Endothelial cell of umbilical vein (primary cell): ENCODE data around the gene ZBTB32. TPM values are rescaled to one million over a fixed set of nuclear protein-coding genes. Genes with fewer than 3 reads are reported as not detected.

Source experiments
- BruUV-seq: library from RNA; stranded (reverse); fragments of 400-500 nt; replicated peaks from 2 replicates; lab custom pipeline; 2021; lab: Mats Ljungman, UMichigan
- CTCF ChIA-PET: fragments of 300-600, 350-600 bp; sonication (Branson Sonifier 250); formaldehyde crosslinking; loops from one replicate; lab custom pipeline; 2021; ENCODE audit warnings: antibody characterized with exemption, inconsistent platforms; lab: Charles Lee
- POLR2A ChIA-PET: fragments of 300-600, 350-600 bp; sonication (Branson Sonifier 250); formaldehyde crosslinking; loops from one replicate; lab custom pipeline; 2021; ENCODE audit warnings: antibody characterized with exemption, inconsistent platforms; lab: Charles Lee
- DNase-seq: peaks from one replicate; pipeline ENCODE4 v3.0.0-alpha.2; 2011; ENCODE audit warnings: low read depth, low spot score
- FAIRE-seq: peaks from 2 replicates; lab custom pipeline; 2011; peaks lifted over from hg19 to GRCh38; lab: Jason Lieb, UNC
- H2AFZ ChIP-seq: 2 replicates; pipeline ENCODE4 v1.6.0; 2012; ENCODE audit warnings: low read depth, low read length, control low read depth, inconsistent platforms
- H3K27ac ChIP-seq: 2 replicates; pipeline ENCODE4 v1.5.1; 2011; ENCODE audit warnings: low read depth, mild to moderate bottlenecking, control low read depth, low read length, moderate library complexity; ENCODE audit not compliant: insufficient read depth
- H3K27me3 ChIP-seq, 2 experiments: 2 replicates each; pipeline versions ENCODE4 v1.6.0 to v1.6.1; 2011; ENCODE audit warnings: low read length in 2 of 2, mixed read lengths in 1 of 2; ENCODE audit not compliant: control insufficient read depth in 2 of 2, insufficient read depth in 2 of 2
- H3K36me3 ChIP-seq, 2 experiments: 2 replicates in 1 of 2; 3 replicates in 1 of 2; pipeline ENCODE4 v1.5.1; 2011; ENCODE audit warnings: low read length in 2 of 2, mild to moderate bottlenecking in 1 of 2, moderate library complexity in 1 of 2; ENCODE audit not compliant: control insufficient read depth in 2 of 2, insufficient read depth in 2 of 2; ENCODE audit errors: extremely low read depth in 1 of 2
- H3K4me1 ChIP-seq: 3 replicates; pipeline ENCODE4 v1.5.1; 2011; ENCODE audit warnings: mild to moderate bottlenecking, low read length; ENCODE audit not compliant: control insufficient read depth, insufficient read depth; ENCODE audit errors: extremely low read depth
- H3K4me2 ChIP-seq: 2 replicates; pipeline ENCODE4 v1.6.1; 2011; ENCODE audit warnings: low read length, control low read depth, mixed read lengths; ENCODE audit not compliant: insufficient read depth
- H3K4me3 ChIP-seq, 3 experiments: fragments of 200-600 bp in 1 of 3; sonication (generic), shearing (Covaris generic) in 1 of 3; replicated peaks in 1 of 3; 2 replicates each; pipeline ENCODE4 v1.5.1; 2011 to 2016; ENCODE audit warnings: control low read depth in 3 of 3, low read length in 3 of 3, mild to moderate bottlenecking in 2 of 3, inconsistent platforms in 1 of 3, low read depth in 1 of 3, moderate library complexity in 1 of 3; ENCODE audit not compliant: insufficient read depth in 1 of 3
- H3K79me2 ChIP-seq: 2 replicates; pipeline ENCODE4 v1.6.0; 2012; ENCODE audit warnings: low read length, inconsistent platforms; ENCODE audit not compliant: control insufficient read depth, insufficient read depth
- H3K9ac ChIP-seq: replicated peaks from 2 replicates; pipeline ENCODE3; 2011; ENCODE audit warnings: low read length, control low read depth; ENCODE audit not compliant: insufficient read depth; ENCODE audit errors: extremely low read depth
- H3K9me1 ChIP-seq: replicated peaks from 3 replicates; pipeline ENCODE4 v1.6.0; 2011; ENCODE audit warnings: mild to moderate bottlenecking, low read length; ENCODE audit not compliant: control insufficient read depth, insufficient read depth; ENCODE audit errors: extremely low read depth
- H3K9me3 ChIP-seq: replicated peaks from 2 replicates; pipeline ENCODE4 v1.5.1; 2012; ENCODE audit warnings: low read length, inconsistent platforms; ENCODE audit not compliant: control insufficient read depth, insufficient read depth
- H4K20me1 ChIP-seq: replicated peaks from 2 replicates; pipeline ENCODE3; 2011; ENCODE audit warnings: mild to moderate bottlenecking, low read length; ENCODE audit not compliant: control insufficient read depth, insufficient read depth; ENCODE audit errors: extremely low read depth
- FOS ChIP-seq: IDR thresholded peaks from 2 replicates; pipeline ENCODE4 v1.6.1; 2011; ENCODE audit warnings: mild to moderate bottlenecking, low read length, moderate library complexity, borderline replicate concordance; ENCODE audit not compliant: insufficient read depth
- JUN ChIP-seq: IDR thresholded peaks from 2 replicates; pipeline ENCODE4 v1.6.1; 2011; ENCODE audit warnings: borderline replicate concordance, low read depth; ENCODE audit not compliant: insufficient read length, insufficient read depth
- MYC ChIP-seq: IDR thresholded peaks from one replicate; pipeline ENCODE4 v1.6.1; 2011; ENCODE audit warnings: mild to moderate bottlenecking, low read depth, low read length
- POLR2A ChIP-seq: IDR thresholded peaks from 2 replicates; pipeline ENCODE4 v1.6.1; 2012; ENCODE audit warnings: low read depth, mild to moderate bottlenecking, control low read depth, low read length
- POLR2AphosphoS5 ChIP-seq: IDR thresholded peaks from 2 replicates; pipeline ENCODE4 v1.6.1; 2012; ENCODE audit warnings: low read depth, mild to moderate bottlenecking, control low read depth, low read length, moderate library complexity; ENCODE audit not compliant: insufficient read depth
- dilution Hi-C: fragments of 300-500 bp; cut with MboI; formaldehyde crosslinking; loops from one replicate; pipeline ENCODE4 v1.15.0; 2019; ENCODE audit warnings: low sequenced_read_pairs; ENCODE audit not compliant: extremely low pct_ligation_motif_present
- intact Hi-C: fragments of 100-400 bp; cut with micrococcal nuclease; formaldehyde crosslinking; loops from one replicate; pipeline ENCODE4 v1.10.0; 2022
- polyA plus RNA-seq, 4 experiments: library from polyadenylated mRNA; depleted of rRNA in 3 of 4; stranded (reverse) in 3 of 4; unstranded in 1 of 4; fragments of >200 nt; gene quantifications; 2 replicates each; pipeline versions ENCODE4 v1.2.1 to v1.2.3, GENCODE V29; 2011 to 2012; ENCODE audit warnings: missing spikeins in 1 of 4
- total RNA-seq: library from RNA; stranded (reverse); gene quantifications from 2 replicates; pipeline ENCODE4 v1.2.3, GENCODE V29; 2021

Gene ZBTB32
- total and polyA plus RNA-seq, 2 donors (not counting 3 experiments of a cell fraction or from before 2014, with no cell fraction given), result not detected

DNA sequence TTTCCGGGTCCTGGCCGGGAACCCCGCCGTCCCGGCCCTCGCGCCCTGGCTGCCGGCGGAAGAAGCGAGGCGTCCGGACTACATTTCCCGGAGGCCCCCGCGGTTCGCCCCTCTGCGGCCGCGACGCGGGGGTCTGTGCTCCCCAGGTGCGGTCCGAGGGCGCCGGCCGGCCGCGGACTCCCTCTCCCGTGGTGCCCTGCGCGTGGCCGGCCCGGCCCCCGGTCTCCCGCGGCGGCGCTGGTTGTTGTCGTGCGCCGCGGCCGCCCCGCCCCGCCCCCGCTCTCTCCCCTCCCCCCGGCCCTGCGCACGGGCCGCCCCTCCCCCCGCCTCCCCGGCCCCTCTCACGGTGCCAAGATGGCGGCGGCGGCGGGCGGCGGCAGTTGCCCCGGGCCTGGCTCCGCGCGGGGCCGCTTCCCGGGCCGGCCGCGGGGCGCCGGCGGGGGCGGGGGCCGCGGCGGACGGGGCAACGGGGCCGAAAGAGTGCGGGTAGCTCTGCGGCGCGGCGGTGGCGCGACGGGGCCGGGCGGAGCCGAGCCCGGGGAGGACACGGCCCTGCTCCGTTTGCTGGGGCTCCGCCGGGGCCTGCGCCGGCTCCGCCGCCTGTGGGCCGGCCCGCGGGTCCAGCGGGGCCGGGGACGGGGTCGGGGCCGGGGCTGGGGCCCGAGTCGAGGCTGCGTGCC is 13.4 kb downstream of the ZBTB32 start, which contains the start of gene KMT2B:
Gene KMT2B (plus strand): TSS at position 339 of the 680 bp plus-strand sequence. CDS start 16 bp downstream, at position 355.
- H3K4me3 ChIP-seq, result peak within 1 kb of the TSS; percentile 57 to 64 (median 57)
- no peaks in the 10 kb centered on the region for H3K27me3 ChIP-seq
- no peak for FAIRE-seq
- peaks cover 17% of the 10 kb centered on the region for H3K4me1 ChIP-seq
- no peaks in the 10 kb centered on the region for H3K9me1 ChIP-seq
- no TSS peak for BruUV-seq
- TF ChIP-seq POLR2A, result no peak
- TF ChIP-seq POLR2AphosphoS5, result peak; percentile 30
- TF ChIP-seq JUN, result no peak
- dilution Hi-C loops (no loop called here), intact Hi-C loops (loop anchor here (1.0 kb wide), 11 partner anchors 16 to 366 kb away; partner anchors contain the start of genes PROSER3, PSENEN and U2AF1L4)
- H3K27ac ChIP-seq, result peak within 1 kb of the TSS; percentile 36
- H4K20me1 ChIP-seq, result no peaks in the 10 kb centered on the region
- POLR2A ChIA-PET, result no interaction called here
- H3K36me3 ChIP-seq, result peaks cover 6 to 17% of the 10 kb centered on the region in 2 experiments
- peak within 1 kb of the TSS; percentile 62 for H3K9ac ChIP-seq
- H3K9me3 ChIP-seq, result no peaks in the 10 kb centered on the region
- peak within 1 kb of the TSS; percentile 97 for H2AFZ ChIP-seq
- peaks cover 30% of the 10 kb centered on the region for H3K79me2 ChIP-seq
- CTCF ChIA-PET, result interaction anchor here (1.0 to 1.8 kb wide), 4 partner anchors 15 to 30 kb away, joined by 3 to 7 read pairs (median 4); partner anchors contain the start of genes LIN37, PSENEN and U2AF1L4
- H3K4me2 ChIP-seq, result peak within 1 kb of the TSS; percentile 61
- DNase-seq, result no peak

DNA sequence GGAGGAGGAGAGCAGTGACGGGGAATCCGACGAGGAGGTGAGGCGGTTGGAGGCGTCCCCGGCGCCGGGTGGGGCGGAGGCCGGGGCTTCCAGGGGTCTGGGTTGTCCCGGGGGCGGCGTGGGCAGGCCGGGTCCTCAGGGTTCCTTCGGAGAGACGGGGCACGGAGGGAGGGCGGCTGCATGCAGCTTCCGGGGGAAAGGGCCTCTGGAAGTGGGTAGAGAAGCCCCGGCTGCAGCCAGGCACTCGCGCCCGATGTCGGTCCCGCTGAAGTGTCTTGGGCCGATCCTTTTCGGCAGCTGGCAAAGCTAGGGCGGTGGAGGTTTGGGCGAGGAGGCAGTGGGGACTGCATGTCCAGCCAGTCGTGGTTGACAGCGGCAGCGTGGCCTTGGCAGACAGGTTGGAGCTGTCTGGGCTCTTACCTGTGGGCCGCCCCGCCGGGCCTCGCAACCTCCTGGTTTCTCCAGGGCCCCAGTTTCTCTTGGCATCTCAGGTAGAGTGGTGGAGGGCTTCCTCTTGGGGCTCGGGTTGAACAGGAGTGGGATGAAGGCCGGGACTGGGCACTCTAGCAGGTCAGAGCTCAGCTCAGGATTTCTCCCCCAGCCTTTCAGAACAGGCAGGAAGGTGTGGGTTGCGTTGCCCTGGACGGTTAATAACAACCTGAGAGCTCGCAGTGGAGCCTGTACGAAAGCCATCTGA is 14.1 kb downstream of the ZBTB32 start:
- DNase-seq, result peak; percentile 25

More for the DNA sequence above, 14.1 kb downstream of the ZBTB32 start:
- dilution Hi-C loops, result no loop called here
- TSS peak; percentile 18 for BruUV-seq
- no peaks in the 10 kb centered on the region for H3K9me1 ChIP-seq
- H3K27ac ChIP-seq, result no peak overlapping the region
- FAIRE-seq, result peak; percentile 67
- peaks cover 6 to 24% of the 10 kb centered on the region in 2 experiments for H3K36me3 ChIP-seq
- peak overlapping the region; percentile 62 for H3K9ac ChIP-seq
- intact Hi-C loops, result no loop called here
- ChIA-PET POLR2A (no interaction called here), CTCF (interaction anchor here (0.5 to 1.8 kb wide), 5 partner anchors 16 to 362 kb away, joined by 3 to 7 read pairs (median 3); partner anchors contain the start of genes LIN37, PSENEN and U2AF1L4)
- H4K20me1 ChIP-seq, result no peaks in the 10 kb centered on the region
- no peaks in the 10 kb centered on the region for H3K27me3 ChIP-seq
- TF ChIP-seq FOS, result no peak
- no peak for TF ChIP-seq JUN
- TF ChIP-seq MYC, result no peak
- peaks cover 17% of the 10 kb centered on the region for H3K4me1 ChIP-seq
- peak overlapping the region; percentile 44 for H3K4me2 ChIP-seq
- H3K9me3 ChIP-seq, result no peaks in the 10 kb centered on the region
- H3K4me3 ChIP-seq, result peak overlapping the region; percentile 57 to 64 (median 57)
- H2AFZ ChIP-seq, result no peak overlapping the region
- peaks cover 30% of the 10 kb centered on the region for H3K79me2 ChIP-seq
